OCI-LY7 (cell line): ENCODE measurements around the gene PPL.

Source experiments
- EZH2phosphoT487 ChIP-seq: fragments of 200-600 bp; sonication (generic); IDR thresholded peaks from 2 replicates; pipeline ENCODE4 v1.6.1; 2018; ENCODE audit warnings: low read depth, borderline replicate concordance, mild to moderate bottlenecking, mixed run types, antibody characterized with exemption, low read length, moderate library complexity, mixed read lengths
- TF ChIP-seq, protein P1 (sequence below): fragments of 200-600 bp; sonication (generic); conservative IDR thresholded peaks from 2 replicates; pipeline ENCODE4 v1.5.1; 2014; ENCODE audit warnings: mild to moderate bottlenecking, antibody characterized with exemption, low read length, moderate library complexity, mixed read lengths

DNA sequence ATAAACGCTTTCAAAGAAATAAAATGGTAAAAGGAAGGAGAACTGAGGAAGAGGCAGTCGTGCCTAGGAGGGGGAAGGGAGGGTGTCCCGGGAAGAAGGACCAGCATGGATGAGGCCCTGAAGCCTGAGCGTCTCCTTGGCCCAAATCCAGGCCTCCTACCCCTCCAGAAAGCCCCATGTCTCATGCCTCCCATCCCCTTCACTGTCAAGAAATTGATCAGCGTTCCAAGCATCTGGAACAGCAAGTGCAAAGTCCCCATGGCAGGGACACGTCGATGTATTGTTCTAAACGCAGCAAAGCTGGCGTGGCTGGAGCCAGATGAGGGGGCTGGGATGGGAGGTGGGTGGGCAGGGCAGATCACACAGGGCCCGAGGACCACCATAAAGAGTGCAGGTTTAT, 43.7 kb upstream of the PPL start:
- TF ChIP-seq, protein P1, sequence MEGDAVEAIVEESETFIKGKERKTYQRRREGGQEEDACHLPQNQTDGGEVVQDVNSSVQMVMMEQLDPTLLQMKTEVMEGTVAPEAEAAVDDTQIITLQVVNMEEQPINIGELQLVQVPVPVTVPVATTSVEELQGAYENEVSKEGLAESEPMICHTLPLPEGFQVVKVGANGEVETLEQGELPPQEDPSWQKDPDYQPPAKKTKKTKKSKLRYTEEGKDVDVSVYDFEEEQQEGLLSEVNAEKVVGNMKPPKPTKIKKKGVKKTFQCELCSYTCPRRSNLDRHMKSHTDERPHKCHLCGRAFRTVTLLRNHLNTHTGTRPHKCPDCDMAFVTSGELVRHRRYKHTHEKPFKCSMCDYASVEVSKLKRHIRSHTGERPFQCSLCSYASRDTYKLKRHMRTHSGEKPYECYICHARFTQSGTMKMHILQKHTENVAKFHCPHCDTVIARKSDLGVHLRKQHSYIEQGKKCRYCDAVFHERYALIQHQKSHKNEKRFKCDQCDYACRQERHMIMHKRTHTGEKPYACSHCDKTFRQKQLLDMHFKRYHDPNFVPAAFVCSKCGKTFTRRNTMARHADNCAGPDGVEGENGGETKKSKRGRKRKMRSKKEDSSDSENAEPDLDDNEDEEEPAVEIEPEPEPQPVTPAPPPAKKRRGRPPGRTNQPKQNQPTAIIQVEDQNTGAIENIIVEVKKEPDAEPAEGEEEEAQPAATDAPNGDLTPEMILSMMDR, result no peak
- TF ChIP-seq EZH2phosphoT487, result no peak
